ENCODE measurements around the gene FOXC2. TPM values are rescaled to one million over a fixed set of nuclear protein-coding genes. Genes with fewer than 3 reads are reported as not detected.

The FOXC2 gene
- total RNA-seq, 1 donor from 2014 or later, result not detected

DNA sequence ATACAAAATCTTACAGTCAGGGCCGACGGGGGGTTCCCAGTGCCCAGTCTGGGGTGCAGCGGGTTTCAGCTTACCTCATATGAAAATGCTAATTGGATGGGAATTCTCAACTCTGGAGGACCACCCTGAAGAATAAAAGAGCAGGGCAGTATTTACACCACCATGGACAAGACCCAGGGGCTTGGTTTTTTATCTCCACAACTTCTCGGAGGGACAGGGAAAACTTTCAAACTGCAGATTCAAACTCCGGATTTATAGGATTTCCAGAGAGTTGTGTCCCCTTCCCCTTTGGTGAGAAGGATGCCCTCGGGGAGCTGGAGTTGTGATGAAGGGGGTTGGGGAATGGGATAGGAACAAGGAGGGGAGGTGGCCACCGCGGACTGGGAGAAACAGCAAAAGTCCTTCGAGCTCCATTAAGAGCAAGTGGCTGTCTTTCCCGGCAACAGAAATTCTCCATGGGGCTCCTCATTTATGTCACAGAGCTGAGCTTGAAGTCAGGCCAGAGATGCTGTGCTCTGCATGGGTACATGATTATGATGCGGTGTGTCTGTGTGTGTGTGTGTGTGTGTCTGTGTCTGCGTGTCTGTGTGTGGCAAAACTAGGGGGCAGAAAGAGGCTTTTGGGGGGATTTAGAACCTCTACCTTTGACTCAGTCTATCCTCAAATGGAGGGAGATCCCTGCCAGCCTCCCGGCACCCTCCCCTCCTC lies 27.4 kb downstream of the FOXC2 start:
- H3K9me3 Mint-ChIP-seq, result no peaks in the 10 kb centered on the region
- no peak overlapping the region for H3K27ac Mint-ChIP-seq
- DNase-seq (no peak), ATAC-seq (ENCODE audit: low read depth) (no peak)
- H3K4me3 Mint-ChIP-seq, result no peak overlapping the region
- H3K36me3 Mint-ChIP-seq (ENCODE audit: low read depth), result no peaks in the 10 kb centered on the region
- TF ChIP-seq, protein P1, sequence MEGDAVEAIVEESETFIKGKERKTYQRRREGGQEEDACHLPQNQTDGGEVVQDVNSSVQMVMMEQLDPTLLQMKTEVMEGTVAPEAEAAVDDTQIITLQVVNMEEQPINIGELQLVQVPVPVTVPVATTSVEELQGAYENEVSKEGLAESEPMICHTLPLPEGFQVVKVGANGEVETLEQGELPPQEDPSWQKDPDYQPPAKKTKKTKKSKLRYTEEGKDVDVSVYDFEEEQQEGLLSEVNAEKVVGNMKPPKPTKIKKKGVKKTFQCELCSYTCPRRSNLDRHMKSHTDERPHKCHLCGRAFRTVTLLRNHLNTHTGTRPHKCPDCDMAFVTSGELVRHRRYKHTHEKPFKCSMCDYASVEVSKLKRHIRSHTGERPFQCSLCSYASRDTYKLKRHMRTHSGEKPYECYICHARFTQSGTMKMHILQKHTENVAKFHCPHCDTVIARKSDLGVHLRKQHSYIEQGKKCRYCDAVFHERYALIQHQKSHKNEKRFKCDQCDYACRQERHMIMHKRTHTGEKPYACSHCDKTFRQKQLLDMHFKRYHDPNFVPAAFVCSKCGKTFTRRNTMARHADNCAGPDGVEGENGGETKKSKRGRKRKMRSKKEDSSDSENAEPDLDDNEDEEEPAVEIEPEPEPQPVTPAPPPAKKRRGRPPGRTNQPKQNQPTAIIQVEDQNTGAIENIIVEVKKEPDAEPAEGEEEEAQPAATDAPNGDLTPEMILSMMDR (IDR thresholded peaks at IDR 0.05), result no peak
- H3K4me1 Mint-ChIP-seq, result no peaks in the 10 kb centered on the region
- POLR2A ChIA-PET, result interaction anchor here (1.5 kb wide), 1 partner anchor 10 kb away, joined by 3 read pairs; no protein-coding TSS in a partner anchor
- peaks cover 47% of the 10 kb centered on the region for H3K27me3 Mint-ChIP-seq
- intact Hi-C loops (cut with micrococcal nuclease), result no loop called here
- CTCF ChIA-PET, result no interaction called here

- ChIA-PET CTCF (no interaction called here), POLR2A (interaction anchor here (1.5 kb wide), 1 partner anchor 10 kb away, joined by 3 read pairs; no protein-coding TSS in a partner anchor)
- H3K27me3 Mint-ChIP-seq, result peaks cover 46% of the 10 kb centered on the region
- H3K4me1 Mint-ChIP-seq, result no peaks in the 10 kb centered on the region
- TF ChIP-seq, protein P1 (IDR thresholded peaks at IDR 0.05), result no peak
- DNase-seq (no peak), ATAC-seq (ENCODE audit: low read depth) (no peak)
- H3K9me3 Mint-ChIP-seq, result no peaks in the 10 kb centered on the region
- H3K27ac Mint-ChIP-seq, result no peak overlapping the region
- H3K36me3 Mint-ChIP-seq (ENCODE audit: low read depth), result no peaks in the 10 kb centered on the region
- no peak overlapping the region for H3K4me3 Mint-ChIP-seq
- intact Hi-C loops (cut with micrococcal nuclease), result no loop called here
These were observed 28.1 kb downstream of the FOXC2 start for GRCh38 chr16:86594721-86595120.

DNA sequence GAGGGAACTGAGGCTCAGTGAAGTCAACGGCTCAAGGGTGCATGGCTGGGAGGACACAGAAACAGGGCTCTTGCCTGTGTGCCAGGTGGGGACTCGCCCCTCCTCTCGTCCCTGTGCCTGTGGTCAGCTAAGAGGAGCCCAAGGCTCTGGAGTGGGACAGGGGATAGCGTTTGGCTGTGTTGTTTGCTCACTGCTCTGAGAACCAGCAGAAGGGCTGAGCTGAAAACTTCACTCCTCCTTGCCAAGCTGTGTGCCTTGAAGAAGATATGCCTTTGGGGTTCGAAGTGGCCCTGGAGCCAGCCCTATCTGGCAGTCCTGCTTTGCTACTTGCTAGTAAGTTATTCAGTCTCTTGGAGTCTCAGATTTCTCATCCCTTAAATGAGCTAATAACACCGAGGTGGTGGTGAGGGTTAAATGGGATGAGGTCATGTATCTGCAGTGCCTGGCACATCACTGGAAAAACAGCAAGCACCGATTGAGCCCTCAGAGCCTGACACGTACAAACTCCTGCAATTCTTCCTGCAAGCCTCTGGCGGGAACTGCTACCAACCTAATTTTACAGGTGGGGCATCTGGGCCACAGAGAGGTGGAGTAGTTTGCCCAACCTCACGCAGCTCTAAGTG lies 29.5 kb downstream of the FOXC2 start:
- CTCF ChIA-PET, result no interaction called here
- intact Hi-C loops (cut with micrococcal nuclease), result no loop called here
- no peak overlapping the region for H3K27ac Mint-ChIP-seq
- H3K36me3 Mint-ChIP-seq (ENCODE audit: low read depth), result no peaks in the 10 kb centered on the region
- POLR2A ChIA-PET, result no interaction called here
- no peak for DNase-seq
- H3K4me3 Mint-ChIP-seq, result no peak overlapping the region
- ATAC-seq (ENCODE audit: low read depth), result no peak
- no peaks in the 10 kb centered on the region for H3K4me1 Mint-ChIP-seq
- peaks cover 54% of the 10 kb centered on the region for H3K27me3 Mint-ChIP-seq
- TF ChIP-seq, protein P1 (IDR thresholded peaks at IDR 0.05), result no peak
- H3K9me3 Mint-ChIP-seq, result no peaks in the 10 kb centered on the region

DNA sequence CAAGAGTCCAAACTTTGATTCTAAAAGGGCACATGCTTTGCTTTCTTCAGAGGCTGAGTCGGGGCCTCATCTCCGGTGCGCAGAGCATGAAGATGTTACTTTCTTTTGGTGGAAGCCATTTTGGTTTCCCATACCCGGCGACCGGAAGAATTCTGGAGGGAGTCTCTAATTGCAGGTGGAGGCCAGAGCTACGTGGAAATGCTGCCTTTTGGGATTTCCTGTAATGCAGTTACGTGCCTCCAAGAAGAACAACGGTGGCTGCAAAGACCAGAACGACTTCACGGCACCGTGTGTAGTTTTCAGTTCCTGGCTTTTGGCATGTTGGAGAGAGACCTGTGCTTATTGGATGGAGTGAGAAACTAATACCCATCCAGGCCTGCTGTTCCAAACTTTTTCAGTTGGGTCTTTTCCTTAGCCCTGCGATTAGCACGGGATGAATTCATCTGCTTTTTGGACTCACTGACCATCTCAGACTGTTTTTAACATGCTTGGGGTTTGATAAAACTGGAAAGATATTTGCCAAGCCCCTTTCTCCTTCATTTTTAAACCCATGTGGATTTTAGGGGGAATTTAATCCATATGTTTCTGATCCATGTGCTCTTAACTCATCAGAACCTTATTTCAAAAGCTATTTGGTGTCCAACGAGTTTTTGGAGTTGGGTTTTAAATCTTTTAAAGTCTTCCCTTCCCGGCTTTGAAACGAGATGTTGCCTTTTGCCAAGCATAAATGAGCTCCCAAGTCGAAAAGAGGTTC lies 30.7 kb downstream of the FOXC2 start:
- no peaks in the 10 kb centered on the region for H3K36me3 Mint-ChIP-seq (ENCODE audit: low read depth)

More for the DNA sequence above, 30.7 kb downstream of the FOXC2 start:
- DNase-seq, result no peak
- TF ChIP-seq, protein P1 (IDR thresholded peaks at IDR 0.05), result no peak
- H3K4me3 Mint-ChIP-seq, result no peak overlapping the region
- ChIA-PET CTCF (no interaction called here), POLR2A (no interaction called here)
- H3K9me3 Mint-ChIP-seq, result no peaks in the 10 kb centered on the region
- no peak for ATAC-seq (ENCODE audit: low read depth)
- H3K4me1 Mint-ChIP-seq, result no peaks in the 10 kb centered on the region
- intact Hi-C loops (cut with micrococcal nuclease), result no loop called here
- H3K27me3 Mint-ChIP-seq, result peaks cover 56% of the 10 kb centered on the region
- H3K27ac Mint-ChIP-seq, result no peak overlapping the region

Measured in activated B cell treated with CpG ODN at 0.5 μM for 24 hours (primary cell).